ENCODE data around the gene ATG7.

DNA sequence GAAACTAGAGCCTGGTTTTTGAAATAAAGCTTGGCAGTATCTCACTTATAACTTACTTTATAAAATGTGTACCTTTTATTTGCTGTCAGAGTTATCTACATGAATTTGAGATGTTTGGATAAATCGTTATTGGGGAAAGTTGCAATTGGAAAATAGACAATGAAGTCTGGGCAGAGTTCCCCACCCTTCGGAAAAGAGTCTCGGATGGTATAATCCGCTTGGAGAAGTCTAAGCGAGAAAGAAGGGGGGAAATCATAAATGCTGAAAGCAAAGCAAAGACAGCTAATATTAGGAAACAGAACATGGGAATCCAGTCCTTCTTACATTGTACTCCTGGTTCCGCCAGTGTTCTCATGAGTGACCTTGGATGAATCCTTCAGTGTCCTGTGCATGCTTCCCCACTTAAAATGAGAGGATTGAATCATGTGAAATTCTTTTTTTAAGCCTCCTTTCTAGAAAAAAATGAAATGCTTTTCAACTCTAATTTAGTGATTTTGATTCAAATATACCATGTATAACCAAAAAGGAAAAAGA, 162.4 kb downstream of the ATG7 start:
- no peak for TF ChIP-seq ARNTL (CRISPR knock-in tag; IDR thresholded peaks at IDR 0.05; ENCODE audit: borderline replicate concordance, low read depth)
- TF ChIP-seq, protein P1, sequence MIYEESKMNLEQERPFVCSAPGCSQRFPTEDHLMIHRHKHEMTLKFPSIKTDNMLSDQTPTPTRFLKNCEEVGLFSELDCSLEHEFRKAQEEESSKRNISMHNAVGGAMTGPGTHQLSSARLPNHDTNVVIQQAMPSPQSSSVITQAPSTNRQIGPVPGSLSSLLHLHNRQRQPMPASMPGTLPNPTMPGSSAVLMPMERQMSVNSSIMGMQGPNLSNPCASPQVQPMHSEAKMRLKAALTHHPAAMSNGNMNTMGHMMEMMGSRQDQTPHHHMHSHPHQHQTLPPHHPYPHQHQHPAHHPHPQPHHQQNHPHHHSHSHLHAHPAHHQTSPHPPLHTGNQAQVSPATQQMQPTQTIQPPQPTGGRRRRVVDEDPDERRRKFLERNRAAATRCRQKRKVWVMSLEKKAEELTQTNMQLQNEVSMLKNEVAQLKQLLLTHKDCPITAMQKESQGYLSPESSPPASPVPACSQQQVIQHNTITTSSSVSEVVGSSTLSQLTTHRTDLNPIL (CRISPR knock-in tag; IDR thresholded peaks at IDR 0.05; ENCODE audit: low read depth), result no peak
- TF ChIP-seq ZC3H10 (CRISPR knock-in tag; IDR thresholded peaks at IDR 0.05), result no peak
- TF ChIP-seq ZNF70 (CRISPR knock-in tag; IDR thresholded peaks at IDR 0.05), result no peak
- TF ChIP-seq PATZ1 (CRISPR knock-in tag; IDR thresholded peaks at IDR 0.05; ENCODE audit: borderline replicate concordance), result no peak
- no peak for TF ChIP-seq ESRRG (CRISPR knock-in tag; IDR thresholded peaks at IDR 0.05)
